ENCODE measurements around the gene EXOC4. TPM values are rescaled to one million over a fixed set of nuclear protein-coding genes. Genes with fewer than 3 reads are reported as not detected.

Gene EXOC4
- total RNA-seq, 3 donors from 2014 or later: 88.3 to 136 (median 99.6) TPM

DNA sequence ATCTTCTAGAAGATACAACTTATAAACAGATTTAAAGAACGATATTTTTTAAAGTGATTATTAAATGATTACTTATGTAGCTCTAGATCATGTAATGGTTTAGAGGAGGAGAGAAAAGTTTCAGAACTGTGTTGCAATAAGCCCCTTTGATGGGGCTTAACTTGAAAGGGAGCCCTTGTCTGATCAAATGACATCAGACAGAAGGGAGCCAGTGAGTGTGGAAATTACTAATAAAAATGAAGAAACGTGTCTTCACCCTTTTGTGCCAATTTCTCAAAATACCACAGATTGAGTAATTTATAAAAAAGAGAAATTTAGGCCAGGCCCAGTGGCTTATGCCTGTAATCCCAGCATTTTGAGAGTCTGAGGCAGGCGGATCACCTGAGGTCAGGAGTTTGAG is 318.2 kb downstream of the EXOC4 start:
- H3K4me3 ChIP-seq: no peak overlapping the region
- no peak for DNase-seq (ENCODE audit: low spot score in 2 of 2)
- no peak overlapping the region for H3K27ac ChIP-seq
- H3K4me1 ChIP-seq: no peaks in the 10 kb centered on the region
- H3K9me3 ChIP-seq: no peaks in the 10 kb centered on the region
- H3K27me3 ChIP-seq: no peaks in the 10 kb centered on the region
- intact Hi-C loops (cut with DNase I; ENCODE audit: low total_unique reads): no loop called here
- TF ChIP-seq POLR2AphosphoS5 (IDR thresholded peaks at IDR 0.05) (no peak), POLR2A (IDR thresholded peaks at IDR 0.05) (no peak), CTCF (IDR thresholded peaks at IDR 0.05) (no peak)
- H3K36me3 ChIP-seq: no peaks in the 10 kb centered on the region

GRCh38 chr7:133572087-133572486 is 319.2 kb downstream of the EXOC4 start:
- intact Hi-C loops (cut with DNase I; ENCODE audit: low total_unique reads): no loop called here
- Histone ChIP-seq H3K4me3 (no peak overlapping the region), H3K36me3 (no peaks in the 10 kb centered on the region), H3K9me3 (no peaks in the 10 kb centered on the region), H3K27ac (no peak overlapping the region), H3K27me3 (no peaks in the 10 kb centered on the region), H3K4me1 (no peaks in the 10 kb centered on the region)
- DNase-seq (ENCODE audit: low spot score in 2 of 2): no peak
- TF ChIP-seq POLR2AphosphoS5 (IDR thresholded peaks at IDR 0.05) (no peak), CTCF (IDR thresholded peaks at IDR 0.05) (no peak), POLR2A (IDR thresholded peaks at IDR 0.05) (no peak)

GRCh38 chr7:133572843-133573242 is 320.0 kb downstream of the EXOC4 start:
- H3K9me3 ChIP-seq: no peaks in the 10 kb centered on the region
- DNase-seq (ENCODE audit: low spot score in 2 of 2): no peak
- no peak overlapping the region for H3K27ac ChIP-seq
- H3K36me3 ChIP-seq: no peaks in the 10 kb centered on the region
- no peak overlapping the region for H3K4me3 ChIP-seq
- no peaks in the 10 kb centered on the region for H3K4me1 ChIP-seq
- intact Hi-C loops (cut with DNase I; ENCODE audit: low total_unique reads): no loop called here
- TF ChIP-seq POLR2A (IDR thresholded peaks at IDR 0.05) (no peak), POLR2AphosphoS5 (IDR thresholded peaks at IDR 0.05) (no peak), CTCF (IDR thresholded peaks at IDR 0.05) (no peak)
- no peaks in the 10 kb centered on the region for H3K27me3 ChIP-seq

- H3K36me3 ChIP-seq: no peaks in the 10 kb centered on the region
- TF ChIP-seq POLR2AphosphoS5 (IDR thresholded peaks at IDR 0.05) (no peak), POLR2A (IDR thresholded peaks at IDR 0.05) (no peak), CTCF (IDR thresholded peaks at IDR 0.05) (no peak)
- no peak overlapping the region for H3K27ac ChIP-seq
- no peaks in the 10 kb centered on the region for H3K9me3 ChIP-seq
- DNase-seq (ENCODE audit: low spot score in 2 of 2): no peak
- H3K4me1 ChIP-seq: no peaks in the 10 kb centered on the region
- H3K27me3 ChIP-seq: no peaks in the 10 kb centered on the region
- H3K4me3 ChIP-seq: no peak overlapping the region
- intact Hi-C loops (cut with DNase I; ENCODE audit: low total_unique reads): no loop called here
Observed at GRCh38 chr7:133573554-133574265, 320.8 kb downstream of the EXOC4 start.

DNA sequence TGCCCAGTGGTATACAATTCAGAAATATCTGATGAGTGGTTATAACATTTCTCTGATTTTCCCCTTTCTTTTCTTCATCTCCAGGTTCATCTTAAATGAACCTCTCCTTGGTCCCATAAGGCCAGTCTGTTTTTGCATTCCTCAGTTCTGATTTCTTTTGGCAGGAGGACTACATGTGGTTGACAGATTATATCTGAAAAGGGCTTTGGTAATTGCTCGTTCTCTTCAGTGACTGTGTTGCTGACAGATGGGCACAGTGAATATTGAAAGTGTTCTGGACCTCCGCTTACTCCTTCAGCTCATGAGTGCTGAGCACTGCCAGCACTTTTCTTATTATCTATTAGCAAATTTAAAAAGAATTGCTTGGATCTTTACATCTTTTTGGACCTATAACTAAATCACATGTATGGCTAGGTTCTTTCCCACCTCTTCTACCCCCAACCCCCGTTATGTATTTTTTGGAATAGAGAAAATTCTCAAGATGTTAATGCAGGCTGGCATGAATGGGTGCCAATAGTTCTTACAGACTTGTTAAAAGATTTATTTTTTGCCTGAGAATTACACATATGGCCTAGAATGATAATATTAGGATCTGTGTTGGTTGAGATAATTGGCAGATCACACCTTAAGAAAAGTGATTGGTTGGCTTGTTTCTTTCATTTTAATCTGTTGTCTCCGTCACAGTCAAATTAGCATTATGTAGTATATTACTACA is 323.0 kb downstream of the EXOC4 start:
- Histone ChIP-seq H3K27me3 (no peaks in the 10 kb centered on the region), H3K9me3 (no peaks in the 10 kb centered on the region), H3K4me1 (no peaks in the 10 kb centered on the region), H3K36me3 (no peaks in the 10 kb centered on the region), H3K4me3 (no peak overlapping the region), H3K27ac (no peak overlapping the region)
- intact Hi-C loops (cut with DNase I; ENCODE audit: low total_unique reads): no loop called here
- TF ChIP-seq POLR2AphosphoS5 (IDR thresholded peaks at IDR 0.05) (no peak), POLR2A (IDR thresholded peaks at IDR 0.05) (no peak), CTCF (IDR thresholded peaks at IDR 0.05) (no peak)
- DNase-seq (ENCODE audit: low spot score in 2 of 2): no peak
